ENCODE measurements around the gene ELAVL1.

The ELAVL1 gene

DNA sequence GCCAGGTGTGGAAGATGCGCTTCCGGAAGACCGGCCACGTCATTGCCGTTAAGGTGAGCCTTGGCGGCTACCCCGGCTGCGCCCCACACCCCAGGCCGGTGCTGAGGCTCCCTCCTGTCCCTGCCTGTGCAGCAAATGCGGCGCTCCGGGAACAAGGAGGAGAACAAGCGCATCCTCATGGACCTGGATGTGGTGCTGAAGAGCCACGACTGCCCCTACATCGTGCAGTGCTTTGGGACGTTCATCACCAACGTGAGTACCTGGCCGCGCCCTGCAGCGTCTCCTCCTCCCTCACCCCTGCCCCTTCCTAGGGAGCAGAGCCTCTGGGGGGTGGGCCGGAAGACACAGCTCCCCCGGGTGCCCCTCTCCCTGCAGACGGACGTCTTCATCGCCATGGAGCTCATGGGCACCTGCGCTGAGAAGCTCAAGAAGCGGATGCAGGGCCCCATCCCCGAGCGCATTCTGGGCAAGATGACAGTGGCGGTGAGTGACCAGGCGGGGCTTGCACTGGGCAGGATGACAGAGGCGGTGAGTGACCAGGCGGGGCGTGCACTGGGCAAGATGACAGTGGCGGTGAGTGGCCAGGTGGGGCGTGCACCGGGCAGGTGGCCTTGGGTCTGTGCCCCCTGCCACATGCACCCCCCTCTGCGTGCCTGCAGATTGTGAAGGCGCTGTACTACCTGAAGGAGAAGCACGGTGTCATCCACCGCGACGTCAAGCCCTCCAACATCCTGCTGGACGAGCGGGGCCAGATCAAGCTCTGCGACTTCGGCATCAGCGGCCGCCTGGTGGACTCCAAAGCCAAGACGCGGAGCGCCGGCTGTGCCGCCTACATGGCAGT, 94.9 kb downstream of the ELAVL1 start:
- no peak for DNase-seq (ENCODE audit: low read depth in 2 of 2)

DNA sequence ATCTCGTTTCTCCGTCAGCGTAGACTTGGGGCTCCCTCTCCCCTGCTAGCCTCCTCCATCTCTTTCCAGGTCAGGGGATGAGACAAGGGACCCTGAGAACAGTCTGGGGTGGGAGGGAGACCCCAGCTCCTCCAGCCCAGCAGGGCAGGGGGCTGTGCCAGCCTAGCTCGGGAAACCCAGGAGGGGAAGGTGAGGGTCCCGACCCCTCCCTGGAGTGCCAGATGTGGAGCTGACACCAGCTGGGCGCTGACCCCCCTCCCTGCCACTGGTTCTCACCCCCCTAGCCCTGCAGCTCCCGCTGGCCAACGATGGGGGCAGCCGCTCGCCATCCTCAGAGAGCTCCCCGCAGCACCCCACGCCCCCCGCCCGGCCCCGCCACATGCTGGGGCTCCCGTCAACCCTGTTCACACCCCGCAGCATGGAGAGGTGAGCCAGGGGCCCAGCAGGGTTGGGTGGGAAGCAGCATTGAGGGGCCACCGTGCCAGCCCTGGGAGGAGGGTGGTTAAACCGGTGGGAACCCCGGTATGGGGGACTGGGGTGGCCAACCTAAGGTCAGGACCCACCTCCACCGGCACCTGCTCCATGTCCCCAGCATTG, 95.9 kb downstream of the ELAVL1 start:
- no peak for DNase-seq (ENCODE audit: low read depth in 2 of 2)

DNA sequence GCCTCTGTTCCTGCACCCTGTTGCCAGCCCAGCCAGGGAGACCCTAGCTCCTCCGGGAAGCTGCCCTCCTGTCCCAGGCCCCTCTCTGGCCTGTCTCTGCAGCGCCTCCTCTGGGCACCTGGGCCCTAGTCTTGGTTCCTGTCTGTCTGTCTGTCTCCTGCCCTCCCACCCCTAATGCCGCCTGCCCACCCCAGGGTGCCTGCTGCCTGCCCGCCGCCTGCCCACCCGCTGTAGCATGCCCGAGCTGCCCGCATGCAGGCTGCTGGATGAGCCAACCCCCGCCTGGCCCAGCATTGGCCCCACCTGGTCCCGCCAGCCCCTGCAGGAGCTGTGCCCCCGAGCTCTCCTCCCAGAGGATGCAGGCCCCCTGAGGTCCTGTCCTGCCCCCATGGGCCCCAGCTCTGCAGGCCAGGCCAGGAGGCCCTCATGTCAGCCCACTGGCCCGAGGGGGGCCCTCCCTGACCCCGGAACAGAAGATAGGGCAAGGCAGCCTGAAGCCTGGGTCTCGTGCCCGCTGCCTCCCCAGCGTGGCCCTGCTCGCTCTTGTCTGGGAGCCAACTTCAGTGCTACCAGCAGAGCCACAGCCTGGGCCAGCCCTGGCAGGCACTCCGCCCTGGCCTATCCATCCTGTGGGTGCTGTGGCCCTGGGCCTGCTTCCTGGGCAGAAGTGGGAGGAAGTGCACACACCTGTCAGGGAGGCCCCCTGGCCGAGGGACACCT, 96.5 kb downstream of the ELAVL1 start:
- DNase-seq (ENCODE audit: low read depth in 2 of 2): no peak

Measured in stimulated activated CD8-positive, alpha-beta memory T cell treated with anti-CD3 and anti-CD28 coated beads, Interleukin-15, amount 100 ng/mL, for 4 hours (primary cell).